Fibroblast of lung (primary cell): ENCODE data around the gene DRC7. TPM values are rescaled to one million over a fixed set of nuclear protein-coding genes. Genes with fewer than 3 reads are reported as not detected.

Source experiments
- DNase-seq, 2 donors: peaks; one replicate each; pipeline versions ENCODE4 v3.0.0 to v3.0.0-alpha.2; 2010; ENCODE audit warnings: low read depth in 2 of 2
- H2AFZ ChIP-seq: 2 replicates; pipeline ENCODE4 v1.5.1; 2012; ENCODE audit warnings: low read length, control low read depth, inconsistent platforms
- H3K27ac ChIP-seq: 2 replicates; pipeline ENCODE4 v1.5.1; 2011; ENCODE audit warnings: low read length, control low read depth; ENCODE audit not compliant: insufficient read depth
- H3K27me3 ChIP-seq: 2 replicates; pipeline ENCODE4 v1.5.1; 2011; ENCODE audit warnings: mild to moderate bottlenecking, low read length; ENCODE audit not compliant: control insufficient read depth, insufficient read depth
- H3K36me3 ChIP-seq: 2 replicates; pipeline ENCODE4 v1.5.1; 2011; ENCODE audit warnings: low read length; ENCODE audit not compliant: control insufficient read depth, insufficient read depth
- H3K4me1 ChIP-seq: 2 replicates; pipeline ENCODE4 v1.5.1; 2011; ENCODE audit warnings: low read length; ENCODE audit not compliant: control insufficient read depth, insufficient read depth; ENCODE audit errors: extremely low read depth
- H3K4me2 ChIP-seq: 2 replicates; pipeline ENCODE4 v1.5.1; 2011; ENCODE audit warnings: low read length, control low read depth; ENCODE audit not compliant: insufficient read depth; ENCODE audit errors: extremely low read depth
- H3K4me3 ChIP-seq, 4 experiments: fragments of 200-600 bp in 1 of 4; sonication (generic) in 1 of 4; replicated peaks in 1 of 4; 2 replicates each; pipeline ENCODE4 v1.5.1; 2011 to 2016; ENCODE audit warnings: low read length in 4 of 4, low read depth in 3 of 4, mild to moderate bottlenecking in 3 of 4, control low read depth in 2 of 4, inconsistent platforms in 1 of 4, mixed read lengths in 1 of 4; ENCODE audit not compliant: insufficient read depth in 1 of 4; ENCODE audit errors: control extremely low read depth in 1 of 4
- H3K79me2 ChIP-seq: 2 replicates; pipeline ENCODE4 v1.5.1; 2012; ENCODE audit warnings: mild to moderate bottlenecking, low read length, inconsistent platforms; ENCODE audit not compliant: control insufficient read depth, insufficient read depth
- H3K9ac ChIP-seq: 2 replicates; pipeline ENCODE4 v1.5.1; 2011; ENCODE audit warnings: mild to moderate bottlenecking, low read length, control low read depth; ENCODE audit not compliant: insufficient read depth
- H3K9me3 ChIP-seq: 2 replicates; pipeline ENCODE4 v1.5.1; 2012; ENCODE audit warnings: low read depth, low read length; ENCODE audit not compliant: control insufficient read depth, insufficient read depth
- H4K20me1 ChIP-seq: 2 replicates; pipeline ENCODE4 v1.5.1; 2011; ENCODE audit warnings: low read length; ENCODE audit not compliant: control insufficient read depth, insufficient read depth; ENCODE audit errors: extremely low read depth
- CTCF ChIP-seq, 2 donors: IDR thresholded peaks in 1 of 2; conservative IDR thresholded peaks in 1 of 2; 1 replicate in 1 of 2; 2 replicates in 1 of 2; pipeline ENCODE4 v1.5.1; 2011 to 2012; ENCODE audit warnings: low read length in 2 of 2, control low read depth in 1 of 2, inconsistent platforms in 1 of 2, low read depth in 1 of 2, mild to moderate bottlenecking in 1 of 2
- EZH2 ChIP-seq: IDR thresholded peaks from 2 replicates; pipeline ENCODE4 v1.5.1; 2012; ENCODE audit warnings: low read length, control low read depth, mild to moderate bottlenecking; ENCODE audit errors: missing control alignments
- polyA plus RNA-seq, 2 donors: library from polyadenylated mRNA; depleted of rRNA in 1 of 2; stranded (reverse) in 1 of 2; unstranded in 1 of 2; fragments of >200 nt; gene quantifications; 2 replicates each; pipeline ENCODE4 v1.2.1, GENCODE V29; 2011 to 2012; ENCODE audit warnings: missing spikeins in 1 of 2
- total RNA-seq: library from RNA; depleted of rRNA; stranded (reverse); fragments of >200 nt; gene quantifications from 2 replicates; pipeline ENCODE4 v1.2.1, GENCODE V29; 2014

The DRC7 gene
- total and polyA plus RNA-seq, 2 donors (not counting 1 experiment from before 2014, with no cell fraction given): not detected

DNA sequence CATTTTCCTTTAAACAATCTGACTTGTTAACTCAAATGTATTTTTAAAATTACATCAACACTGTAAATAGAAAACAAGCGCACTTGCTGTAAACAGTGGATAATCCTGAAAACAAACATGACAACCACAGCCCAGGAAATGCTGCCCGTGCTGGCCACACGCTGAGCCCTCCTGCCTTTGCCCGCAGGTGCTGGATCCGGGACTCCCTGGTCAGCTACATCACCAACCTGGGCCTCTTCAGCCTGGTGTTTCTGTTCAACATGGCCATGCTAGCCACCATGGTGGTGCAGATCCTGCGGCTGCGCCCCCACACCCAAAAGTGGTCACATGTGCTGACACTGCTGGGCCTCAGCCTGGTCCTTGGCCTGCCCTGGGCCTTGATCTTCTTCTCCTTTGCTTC, 33.1 kb upstream of the DRC7 start:
- no peak overlapping the region for H3K4me3 ChIP-seq
- TF ChIP-seq EZH2: no peak
- no peak for TF ChIP-seq CTCF (conservative IDR thresholded peaks at IDR 0.05 in 1 of 2, IDR thresholded peaks at IDR 0.05 in 1 of 2; ENCODE audit: low read depth in 1 of 2, low read length in 2 of 2)
- H3K4me1 ChIP-seq: no peaks in the 10 kb centered on the region
- no peaks in the 10 kb centered on the region for H3K27me3 ChIP-seq
- no peak for DNase-seq
- H3K79me2 ChIP-seq: no peaks in the 10 kb centered on the region
- H3K36me3 ChIP-seq: no peaks in the 10 kb centered on the region
- H3K27ac ChIP-seq: no peak overlapping the region
- no peaks in the 10 kb centered on the region for H3K9me3 ChIP-seq
- no peak overlapping the region for H3K4me2 ChIP-seq
- no peak overlapping the region for H3K9ac ChIP-seq
- H4K20me1 ChIP-seq: no peaks in the 10 kb centered on the region
- no peak overlapping the region for H2AFZ ChIP-seq

GRCh38 chr16:57661936-57662906, 32.4 kb upstream of the DRC7 start:
- Histone ChIP-seq H3K4me3 (no peak overlapping the region), H3K4me1 (no peaks in the 10 kb centered on the region), H4K20me1 (no peaks in the 10 kb centered on the region), H2AFZ (no peak overlapping the region), H3K27me3 (no peaks in the 10 kb centered on the region), H3K36me3 (no peaks in the 10 kb centered on the region), H3K9me3 (no peaks in the 10 kb centered on the region), H3K4me2 (no peak overlapping the region), H3K79me2 (no peaks in the 10 kb centered on the region), H3K9ac (no peak overlapping the region), H3K27ac (no peak overlapping the region)
- TF ChIP-seq EZH2 (no peak), CTCF (conservative IDR thresholded peaks at IDR 0.05 in 1 of 2, IDR thresholded peaks at IDR 0.05 in 1 of 2; ENCODE audit: low read depth in 1 of 2, low read length in 2 of 2) (no peak)
- no peak for DNase-seq

GRCh38 chr16:57663436-57663835, 31.2 kb upstream of the DRC7 start:
- Histone ChIP-seq H3K4me3 (no peak overlapping the region), H3K27me3 (no peaks in the 10 kb centered on the region), H3K4me2 (no peak overlapping the region), H3K9me3 (no peaks in the 10 kb centered on the region), H3K79me2 (no peaks in the 10 kb centered on the region), H3K4me1 (no peaks in the 10 kb centered on the region), H3K27ac (no peak overlapping the region), H4K20me1 (no peaks in the 10 kb centered on the region), H3K36me3 (no peaks in the 10 kb centered on the region), H3K9ac (no peak overlapping the region), H2AFZ (no peak overlapping the region)
- no peak for TF ChIP-seq EZH2
- DNase-seq: no peak
